GM21825 (cell line): ENCODE results near the gene USP9X.
A peak's percentile ranks its signal among the peaks of the same experiment; 100 is the strongest.
"Not testable (repeated sequence)": the region's sequence is repeated elsewhere in the genome, so short reads cannot be mapped to it uniquely, and the experiment has no call there.

Source experiments
- ATAC-seq: cut with Tn5 transposase; IDR thresholded peaks from one replicate; pipeline ENCODE4 v1.9.1; 2021; ENCODE audit warnings: mild to moderate bottlenecking, moderate library complexity; ENCODE audit not compliant: unreplicated experiment

USP9X gene

DNA sequence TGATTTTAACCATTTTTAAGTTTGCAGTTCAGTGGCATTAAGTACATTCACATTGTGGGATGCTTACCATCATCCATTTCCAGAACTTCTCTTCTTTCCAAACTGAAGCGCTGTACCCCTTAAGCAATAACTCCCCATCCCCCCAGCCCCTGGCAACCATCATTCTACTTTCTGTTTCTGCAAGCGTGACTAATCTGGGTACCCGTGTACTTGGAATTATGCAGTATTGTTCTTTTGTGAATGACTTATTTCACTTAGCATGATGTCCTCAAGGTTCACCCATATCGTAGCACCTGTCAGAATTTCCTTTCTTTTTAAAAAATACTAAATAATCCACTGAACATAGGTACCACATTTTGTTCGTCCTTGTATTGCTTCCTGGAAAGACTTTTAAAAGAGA, 32.9 kb downstream of the USP9X start:
- ATAC-seq = no peak

DNA sequence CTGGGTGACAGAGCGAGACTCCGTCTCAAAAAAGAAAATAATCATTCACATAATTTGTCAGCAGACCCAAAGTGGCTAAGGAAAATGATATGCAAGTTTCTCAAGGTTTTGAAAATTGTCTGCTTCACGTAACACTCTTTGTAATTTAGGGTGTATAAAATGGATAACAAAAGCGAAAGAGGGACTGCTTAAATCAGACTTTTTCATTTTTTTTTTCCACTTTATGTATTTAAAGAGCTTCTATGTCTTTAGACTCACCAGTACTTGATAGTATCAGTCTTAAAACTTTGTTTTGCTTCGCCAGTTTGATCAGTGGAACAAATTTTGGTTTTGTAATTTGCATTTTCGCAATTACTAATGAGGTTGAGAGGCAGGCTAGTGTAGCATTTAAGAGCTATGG, 34.6 kb downstream of the USP9X start:
- no peak for ATAC-seq

DNA sequence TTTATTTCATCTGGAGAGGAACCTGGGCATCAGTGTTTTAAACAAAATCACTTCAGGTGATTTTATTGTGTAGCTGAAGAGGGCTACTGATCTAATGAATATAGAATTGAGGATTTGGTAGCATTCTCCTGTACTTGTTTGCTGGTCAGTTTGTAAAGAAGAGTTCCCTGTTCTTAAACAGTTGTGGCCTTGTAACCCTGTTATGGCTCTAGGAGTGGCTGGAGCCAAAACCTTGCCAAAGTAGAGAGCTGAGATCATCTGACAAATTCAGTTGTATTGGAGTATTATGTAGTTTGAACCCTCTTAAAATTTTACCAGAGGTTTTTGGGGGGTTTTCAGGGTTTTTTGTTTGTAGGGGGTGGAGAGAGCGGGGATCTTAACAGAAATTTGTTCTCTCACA, 36.5 kb downstream of the USP9X start:
- no peak for ATAC-seq

DNA sequence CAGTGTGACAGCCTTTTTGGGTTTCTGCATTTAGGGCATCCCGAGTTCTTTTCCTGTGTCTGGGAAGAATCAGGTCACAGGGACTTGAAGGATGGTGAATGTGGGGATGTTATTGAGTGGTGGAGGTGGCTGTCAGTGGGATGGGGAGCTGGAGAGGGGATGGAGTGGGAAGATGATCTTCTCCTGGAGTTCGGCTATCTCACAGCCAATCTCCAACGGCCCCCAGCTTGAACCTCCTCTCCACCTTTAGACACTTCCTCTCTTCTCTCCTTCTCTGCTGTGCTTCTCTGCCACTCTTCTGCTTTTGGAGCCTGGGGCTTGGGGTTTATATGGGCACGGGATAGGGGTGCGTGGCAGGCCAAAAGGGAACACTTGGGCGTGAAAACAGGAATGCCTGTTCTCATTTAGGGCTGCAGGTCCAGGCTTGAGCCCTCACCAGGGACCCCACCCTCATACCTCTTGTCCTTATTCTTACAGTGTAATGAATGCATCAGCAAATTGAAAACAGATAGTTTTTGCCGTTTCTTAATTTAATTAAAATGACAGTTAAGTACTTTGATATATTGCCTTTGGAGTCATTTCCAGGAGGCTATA, 37.5 kb downstream of the USP9X start:
- ATAC-seq = no peak

DNA sequence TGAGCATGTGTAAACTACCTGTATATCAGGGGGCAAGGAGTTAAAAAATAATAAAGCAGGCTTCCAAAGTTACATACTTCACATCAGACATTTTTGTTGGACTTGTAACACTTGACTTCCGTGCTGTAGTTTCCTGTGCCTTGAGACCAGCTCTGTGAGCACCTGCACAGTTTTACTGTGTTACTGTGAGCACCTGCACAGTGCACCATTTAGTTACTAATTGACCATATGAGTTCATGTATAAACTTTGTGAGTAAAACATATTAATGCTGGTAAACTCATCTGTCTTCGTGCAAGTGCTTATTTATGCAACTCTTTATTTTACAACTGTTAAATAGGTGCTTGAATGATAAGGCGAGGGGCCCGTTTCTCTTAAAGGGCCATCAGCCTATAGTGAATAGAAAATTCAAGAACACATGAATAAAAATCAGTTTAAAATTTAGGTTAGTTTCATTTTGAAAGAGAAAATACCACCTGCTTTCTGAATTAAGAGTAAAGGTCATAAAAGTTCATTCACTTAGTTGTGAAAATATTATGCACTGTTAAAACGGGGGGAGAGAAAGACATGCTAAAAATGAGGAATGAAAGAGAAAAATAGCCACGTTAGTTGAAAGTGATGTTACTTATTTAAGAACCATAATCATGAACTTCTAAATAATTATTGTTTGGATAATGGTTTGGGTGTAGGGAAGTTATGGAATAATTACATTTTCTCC, 42.4 kb downstream of the USP9X start:
- ATAC-seq = peak; percentile 71

DNA sequence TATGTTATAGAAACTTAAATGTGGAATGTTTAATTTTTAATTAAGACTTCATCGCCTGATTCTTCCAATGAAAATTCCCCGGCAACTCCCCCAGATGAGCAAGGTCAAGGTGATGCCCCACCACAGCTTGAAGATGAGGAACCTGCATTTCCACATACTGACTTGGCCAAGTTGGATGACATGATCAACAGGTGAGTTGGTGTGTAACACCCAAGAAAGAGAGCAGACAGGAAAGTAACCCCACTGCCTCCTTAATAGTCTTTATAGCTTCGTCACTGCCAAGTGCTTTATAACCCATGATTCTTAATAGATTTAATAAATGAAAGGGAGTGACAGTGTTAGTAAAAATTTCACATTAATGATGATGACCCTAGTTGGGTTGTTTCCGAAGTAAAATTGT, 43.7 kb downstream of the USP9X start:
- ATAC-seq = no peak

DNA sequence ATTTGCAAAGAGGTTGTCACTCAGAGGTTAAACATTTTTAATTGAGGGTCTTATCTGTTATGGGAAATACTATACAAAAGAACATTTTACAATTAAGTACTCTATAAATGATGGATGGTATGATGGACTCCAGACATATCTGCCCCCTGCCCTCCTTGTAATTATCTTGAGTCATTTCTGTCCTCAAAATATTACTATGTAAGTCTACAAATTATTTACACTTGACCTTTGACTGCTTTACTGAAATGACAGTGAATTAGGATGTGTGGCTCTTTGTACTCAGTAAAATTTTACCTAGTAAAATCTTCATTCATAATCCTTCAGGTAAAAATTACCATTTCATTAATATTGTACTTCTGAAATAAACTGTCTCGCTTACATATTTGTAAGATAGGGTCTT, 46.5 kb downstream of the USP9X start:
- ATAC-seq = no peak

DNA sequence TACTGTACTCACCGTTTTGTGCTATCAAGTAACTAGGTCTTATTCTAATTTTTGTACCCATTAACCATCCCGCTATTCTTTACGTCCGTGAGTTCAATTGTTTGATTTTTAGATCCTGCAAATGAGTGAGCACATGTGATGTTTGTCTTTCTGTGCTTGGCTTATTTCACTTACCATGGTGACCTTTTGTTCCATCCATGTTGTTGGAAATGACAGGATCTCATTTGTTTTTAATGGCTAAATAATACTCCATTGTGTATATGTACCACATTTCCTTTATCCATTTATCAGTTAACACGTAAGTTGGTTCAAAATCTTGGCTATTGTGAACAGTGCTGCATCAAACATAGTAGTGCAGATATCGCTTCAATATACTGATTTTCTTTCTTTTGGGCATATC, 48.3 kb downstream of the USP9X start:
- no peak for ATAC-seq

DNA sequence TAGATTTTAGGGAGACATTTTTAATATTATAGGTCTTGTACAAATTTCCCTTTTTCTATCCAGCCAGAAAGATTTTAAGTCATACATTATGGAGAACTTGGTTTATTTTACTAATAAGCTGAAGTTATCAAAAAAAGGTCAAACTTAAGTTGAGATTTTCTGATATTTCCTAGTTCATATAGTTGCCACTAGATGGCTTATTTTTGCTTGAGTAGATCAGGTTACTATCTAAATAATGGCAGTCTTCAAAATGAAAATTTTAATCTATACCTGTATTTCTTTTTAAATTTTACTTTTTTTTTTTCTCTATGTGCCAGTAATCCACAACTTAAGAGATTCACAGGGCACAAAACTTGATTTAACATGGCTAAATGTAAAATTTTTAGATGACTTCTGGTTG, 52.3 kb downstream of the USP9X start:
- no peak for ATAC-seq

DNA sequence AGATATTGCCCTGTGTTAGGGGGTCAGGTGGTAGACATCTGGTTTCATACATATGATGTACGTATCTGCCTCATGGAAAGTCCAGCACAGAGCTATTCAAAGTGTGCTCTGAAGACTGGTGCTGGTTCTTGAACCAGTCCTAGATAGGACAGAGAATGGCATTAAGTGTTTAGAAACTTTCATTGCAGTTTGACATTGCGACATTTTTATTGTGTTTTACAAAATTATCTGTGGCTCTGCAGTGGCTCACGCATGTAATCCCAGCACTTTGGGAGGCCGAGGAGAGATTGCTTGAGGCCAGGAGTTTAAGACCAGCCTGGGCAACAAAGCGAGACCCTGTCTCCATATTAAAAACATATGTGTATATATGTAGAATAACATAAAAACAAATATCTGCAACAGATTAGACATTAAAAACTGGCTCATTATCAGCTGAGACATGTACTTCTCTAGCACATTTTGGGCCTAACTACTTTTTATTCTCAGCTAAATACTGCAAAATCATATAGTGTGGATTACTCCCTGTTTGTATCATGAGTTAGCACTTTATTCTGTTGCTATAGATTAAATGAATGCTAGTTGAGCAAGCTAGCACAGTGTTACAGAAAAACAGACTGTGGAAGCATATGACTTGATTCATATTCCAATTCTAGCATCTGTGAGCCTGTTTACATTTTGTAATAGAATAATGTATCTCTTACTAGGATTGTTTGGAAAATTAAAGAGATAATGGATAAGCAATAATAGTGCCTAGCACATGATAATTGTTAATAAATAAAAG, 57.1 kb downstream of the USP9X start:
- no peak for ATAC-seq

DNA sequence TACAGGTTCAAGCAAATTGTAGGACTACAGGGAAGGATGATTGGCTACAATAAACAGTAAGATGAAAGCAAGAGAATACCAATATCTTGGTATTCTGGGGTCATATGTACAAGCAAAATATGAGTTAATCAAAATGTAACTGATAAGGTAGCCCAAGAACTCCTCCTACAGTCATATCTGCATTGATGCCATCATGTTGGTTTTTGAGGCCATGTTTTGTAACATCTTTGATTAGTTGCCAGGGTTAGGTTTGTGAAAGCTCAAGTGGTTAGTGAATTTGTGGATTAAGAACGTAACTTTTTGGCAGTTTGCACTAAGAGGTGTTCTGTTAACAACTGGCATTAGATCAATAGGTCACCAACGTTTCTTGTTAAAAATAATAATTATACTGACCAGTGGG, 59.6 kb downstream of the USP9X start:
- no peak for ATAC-seq

DNA sequence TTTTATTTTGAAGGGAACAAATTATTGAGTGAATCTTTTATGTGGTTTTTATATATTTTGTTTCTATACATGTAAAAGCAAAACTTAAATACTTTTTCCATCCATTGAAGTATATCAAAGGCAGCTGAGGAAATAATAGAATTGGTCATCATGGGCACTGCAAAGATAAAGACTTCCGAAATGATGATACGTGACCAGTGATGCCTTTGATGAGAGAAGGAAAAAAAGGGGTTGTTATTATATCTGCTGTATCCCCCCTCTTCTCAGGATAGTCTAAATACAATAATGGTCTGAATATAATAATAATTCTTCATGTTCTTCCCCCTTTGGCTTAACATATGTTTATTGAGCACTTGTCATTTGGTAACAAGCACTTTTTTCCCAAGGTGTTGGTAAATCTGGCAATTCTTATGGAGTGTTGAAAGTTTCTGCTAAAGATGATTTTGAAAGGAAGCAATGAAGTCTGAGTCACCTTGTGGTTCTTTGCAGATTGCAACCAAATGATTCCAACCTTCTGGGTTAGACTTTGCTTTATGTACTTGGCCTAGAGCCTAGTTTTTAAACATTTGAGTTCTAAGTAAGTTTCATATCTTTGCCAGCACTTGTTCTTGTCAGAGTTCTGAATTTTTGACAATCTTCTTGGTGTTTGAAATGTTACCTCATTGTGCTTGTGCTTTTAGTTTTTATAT, 60.8 kb downstream of the USP9X start:
- no peak for ATAC-seq

DNA sequence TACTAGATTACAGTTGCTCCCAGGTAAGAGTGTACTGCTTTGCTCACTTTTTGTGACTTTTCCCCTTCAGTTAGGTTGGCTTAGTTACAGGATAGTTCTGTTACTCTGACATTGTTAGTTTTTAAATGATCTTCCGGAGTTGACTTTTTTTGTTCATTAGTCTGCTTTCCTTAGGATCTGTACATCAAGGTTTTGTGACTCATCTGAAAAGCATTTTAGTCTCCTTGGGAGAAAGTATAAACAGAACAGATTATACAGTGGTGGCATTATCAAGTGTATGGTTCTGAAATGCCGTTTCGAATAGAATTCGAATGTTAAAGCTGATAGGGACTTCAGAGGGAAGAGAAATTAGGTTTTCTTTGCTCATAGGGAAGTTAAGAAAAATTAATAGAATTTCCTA, 63.3 kb downstream of the USP9X start:
- ATAC-seq = no peak

DNA sequence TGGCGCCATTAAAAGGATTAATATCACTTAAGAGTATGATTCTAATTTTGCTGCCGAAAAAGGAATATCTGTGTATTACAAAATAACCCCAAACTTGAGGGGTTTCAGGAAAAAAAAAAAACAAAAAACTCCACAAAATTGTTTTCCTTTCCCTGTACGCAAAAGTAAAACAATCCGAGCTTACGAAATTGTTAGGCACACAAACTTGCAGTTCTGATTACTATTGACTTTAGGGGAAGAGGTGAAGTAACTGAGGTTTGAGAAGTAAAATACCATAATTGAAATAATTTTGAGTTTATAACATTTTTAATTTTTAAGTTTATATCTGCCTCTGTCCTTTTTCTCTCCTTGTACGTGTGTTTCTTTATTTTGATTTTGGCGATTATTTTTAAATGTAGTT, 64.8 kb downstream of the USP9X start:
- ATAC-seq = no peak

DNA sequence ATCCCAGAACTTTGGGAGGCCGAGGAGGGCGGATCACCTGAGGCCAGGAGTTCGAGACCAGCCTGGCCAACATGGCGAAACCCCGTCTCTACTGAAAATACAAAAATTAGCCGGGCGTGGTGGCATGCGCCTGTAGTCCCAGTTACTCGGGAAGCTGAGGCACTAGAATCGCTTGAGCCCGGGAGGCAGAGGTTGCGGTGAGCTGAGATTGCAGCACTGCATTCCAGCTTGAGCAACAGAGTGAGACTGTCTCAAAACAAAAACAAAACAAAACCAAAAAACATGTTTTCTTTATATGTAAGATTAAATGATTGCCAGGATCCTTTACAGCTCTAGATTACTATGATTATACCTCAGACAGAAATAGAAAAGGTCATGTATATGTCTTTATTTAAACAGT, 66.5 kb downstream of the USP9X start:
- ATAC-seq = not testable (repeated sequence)

DNA sequence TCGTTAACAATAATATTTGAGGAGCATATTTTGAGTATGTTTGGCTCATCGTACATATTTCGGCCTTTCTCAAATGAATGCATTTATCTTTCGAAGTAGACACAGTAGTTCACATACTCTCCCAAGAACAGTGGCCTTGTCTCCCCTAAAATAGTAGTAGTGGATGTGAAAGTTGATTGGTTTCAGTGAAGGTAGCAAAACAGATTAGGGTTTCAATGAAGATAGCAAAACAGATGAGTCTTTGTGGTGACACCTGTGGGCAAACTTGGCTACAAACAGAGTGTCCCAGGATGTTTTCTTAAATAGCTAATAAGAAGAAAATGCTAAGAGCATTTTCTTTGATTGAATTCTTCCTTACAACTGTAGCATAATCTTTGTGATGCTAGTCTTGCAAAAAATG, 67.0 kb downstream of the USP9X start:
- no peak for ATAC-seq

DNA sequence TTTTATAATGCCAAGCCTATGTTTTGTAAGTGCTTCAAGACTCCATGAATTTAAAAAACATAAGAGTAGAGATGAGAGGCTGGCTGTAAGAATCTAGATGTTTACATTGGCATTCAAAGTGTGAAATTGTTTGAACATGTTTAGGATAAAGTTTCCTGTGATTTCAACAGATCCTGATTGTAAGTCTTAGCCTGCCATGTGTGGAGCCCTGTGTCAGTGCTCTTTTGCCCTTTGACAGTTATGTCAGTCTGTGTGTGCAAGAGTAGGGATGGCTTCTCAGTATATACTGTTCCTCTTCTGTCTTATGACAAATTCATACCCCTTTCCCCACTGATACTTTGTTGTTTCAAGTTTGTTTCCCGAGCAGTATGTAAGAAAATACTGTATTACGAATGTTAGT, 68.2 kb downstream of the USP9X start:
- ATAC-seq = no peak

DNA sequence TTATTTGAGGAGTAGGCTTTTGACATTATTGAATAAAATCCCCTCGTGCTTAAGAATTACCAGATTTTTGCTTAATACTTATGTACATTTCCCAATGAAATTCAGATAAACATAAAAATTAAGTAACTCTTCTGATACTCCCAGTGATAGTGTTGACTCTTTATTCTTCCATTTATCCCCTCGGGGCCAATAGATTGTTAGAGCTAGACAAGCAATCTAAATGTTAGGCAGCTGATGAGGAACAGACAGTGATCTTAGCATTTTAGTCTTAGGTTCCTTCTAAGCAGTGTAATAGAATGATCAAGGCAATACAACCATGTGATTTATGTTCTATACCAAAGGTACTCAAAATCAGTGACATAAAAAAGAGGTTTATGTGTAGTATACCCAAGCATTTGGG, 68.7 kb downstream of the USP9X start:
- no peak for ATAC-seq

DNA sequence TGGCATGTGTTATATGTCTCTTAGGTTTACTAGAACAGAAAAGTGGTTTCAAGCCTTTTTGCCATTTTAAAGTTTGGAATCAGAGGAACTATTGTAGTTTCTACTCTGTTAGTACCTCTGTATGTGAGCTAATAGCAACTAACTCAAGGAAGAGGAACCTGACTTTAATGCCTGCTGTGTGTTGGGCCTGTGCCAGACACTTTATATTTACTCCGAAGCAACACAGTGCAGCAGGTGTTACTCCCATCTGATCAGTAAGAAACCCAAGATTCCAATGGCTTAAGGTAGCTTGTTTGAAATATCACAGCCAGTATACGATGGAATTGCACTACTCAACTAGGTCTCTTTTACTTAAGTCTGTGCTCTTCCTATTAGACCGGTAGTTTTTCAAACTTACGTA, 79.2 kb downstream of the USP9X start:
- no peak for ATAC-seq

DNA sequence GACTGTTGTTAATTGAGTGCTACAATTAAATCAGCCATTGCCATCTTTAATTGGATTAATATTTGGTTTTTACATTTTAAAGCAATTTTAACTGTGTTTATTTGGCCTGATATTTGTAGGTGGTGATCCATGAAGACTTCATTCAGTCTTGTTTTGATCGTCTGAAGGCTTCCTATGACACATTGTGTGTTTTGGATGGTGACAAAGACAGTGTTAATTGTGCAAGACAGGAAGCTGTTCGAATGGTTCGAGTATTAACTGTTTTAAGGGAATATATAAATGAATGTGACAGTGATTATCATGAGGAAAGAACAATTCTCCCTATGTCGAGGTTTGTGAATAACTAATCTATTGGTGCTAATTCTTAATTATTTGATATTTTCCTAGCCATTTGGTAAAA, 82.6 kb downstream of the USP9X start:
- ATAC-seq = no peak

DNA sequence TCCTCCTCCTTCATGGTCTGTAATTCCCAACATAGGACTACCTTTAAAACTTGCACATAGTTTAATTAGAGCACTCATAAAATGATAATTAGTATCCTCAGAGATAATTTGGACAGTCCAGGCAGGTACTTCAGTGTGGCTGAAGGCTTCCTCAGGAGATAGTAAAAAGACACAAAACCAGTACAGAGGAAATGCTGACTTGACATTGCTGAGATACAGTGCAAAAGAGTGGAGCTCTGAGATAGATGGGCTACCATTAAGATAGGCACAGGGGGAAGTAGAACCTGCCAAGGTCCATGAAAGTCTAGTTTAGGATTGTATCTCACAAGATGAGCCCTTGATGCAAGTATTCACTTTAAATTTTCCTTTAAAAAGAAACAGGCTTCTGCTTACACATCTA, 91.0 kb downstream of the USP9X start:
- no peak for ATAC-seq

DNA sequence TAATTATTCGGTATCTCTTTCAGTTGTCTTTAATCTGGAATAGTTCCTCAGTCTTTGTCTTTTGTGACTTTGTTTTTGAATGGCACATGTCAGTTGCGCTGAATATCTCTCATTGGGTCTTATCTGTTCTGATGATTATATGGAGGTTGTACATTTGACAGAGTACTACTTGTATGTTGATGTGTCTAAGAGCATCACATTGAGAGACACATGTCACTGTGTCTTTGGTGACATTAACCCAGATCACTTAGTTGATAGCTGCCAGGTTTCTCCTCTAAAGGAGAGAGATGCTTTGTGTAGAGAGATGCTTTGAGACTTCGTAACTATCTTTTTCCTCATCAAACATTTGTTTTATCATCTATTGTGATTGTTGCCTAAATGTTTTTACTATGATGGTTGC, 92.1 kb downstream of the USP9X start:
- no peak for ATAC-seq
